HUES6 (cell line): ENCODE data around the gene SNX18.
"Not testable (repeated sequence)": the region's sequence is repeated elsewhere in the genome, so short reads cannot be mapped to it uniquely, and the experiment has no call there.

ENCODE experiments used
- H3K27ac ChIP-seq: 2 replicates; pipeline ENCODE4 v1.7.0; 2013; ENCODE audit warnings: low read depth, mild to moderate bottlenecking, low read length, inconsistent platforms
- H3K27me3 ChIP-seq: 2 replicates; pipeline ENCODE4 v1.6.1; 2013; ENCODE audit warnings: low read length; ENCODE audit not compliant: control insufficient read depth, insufficient read depth
- H3K36me3 ChIP-seq: 2 replicates; pipeline ENCODE4 v1.6.1; 2013; ENCODE audit warnings: low read length; ENCODE audit not compliant: control insufficient read depth, insufficient read depth
- H3K4me1 ChIP-seq: 2 replicates; pipeline ENCODE4 v1.6.1; 2013; ENCODE audit warnings: low read length; ENCODE audit not compliant: control insufficient read depth, insufficient read depth
- H3K4me3 ChIP-seq: 2 replicates; pipeline ENCODE4 v1.5.1; 2013; ENCODE audit warnings: low read depth, low read length
- H3K9ac ChIP-seq: one replicate; pipeline ENCODE4 v1.6.1; 2013; ENCODE audit warnings: mild to moderate bottlenecking, low read length
- H3K9me3 ChIP-seq: 2 replicates; pipeline ENCODE4 v1.6.1; 2013; ENCODE audit warnings: low read depth, low read length; ENCODE audit not compliant: control insufficient read depth, insufficient read depth

SNX18 gene

DNA sequence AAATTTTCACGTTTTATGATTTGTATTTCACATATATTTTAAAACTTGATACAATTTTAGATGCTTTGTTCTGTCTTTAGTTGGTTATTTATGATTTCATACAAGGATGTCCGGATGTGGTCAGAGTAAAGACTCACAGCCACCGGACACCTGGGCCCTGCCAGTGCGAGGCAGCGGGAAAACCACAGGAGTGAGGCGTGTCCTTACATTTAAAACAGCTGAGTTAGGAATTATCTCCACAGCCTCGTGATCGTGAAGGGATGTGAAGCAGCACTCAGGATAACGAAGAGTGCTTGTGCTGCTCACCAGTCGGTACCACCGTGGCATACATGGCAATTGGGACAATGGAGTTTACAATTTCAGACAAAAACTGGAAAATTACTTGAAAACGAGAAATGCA is 14.0 kb downstream of the SNX18 start:
- Histone ChIP-seq H3K27ac (no peak overlapping the region), H3K27me3 (no peaks in the 10 kb centered on the region), H3K4me1 (peaks cover 21% of the 10 kb centered on the region), H3K9me3 (no peaks in the 10 kb centered on the region), H3K36me3 (no peaks in the 10 kb centered on the region), H3K9ac (no peak overlapping the region), H3K4me3 (no peak overlapping the region)

- peak overlapping the region; percentile 3; the same call in 1 of the 2 replicates for H3K4me3 ChIP-seq
- peaks cover 21% of the 10 kb centered on the region for H3K4me1 ChIP-seq
- H3K9ac ChIP-seq, result no peak overlapping the region
- H3K27ac ChIP-seq, result no peak overlapping the region
- H3K9me3 ChIP-seq, result no peaks in the 10 kb centered on the region
- H3K36me3 ChIP-seq, result no peaks in the 10 kb centered on the region
- H3K27me3 ChIP-seq, result no peaks in the 10 kb centered on the region
These were observed 16.1 kb downstream of the SNX18 start for GRCh38 chr5:54533541-54534190.

- Histone ChIP-seq H3K36me3 (no peaks in the 10 kb centered on the region), H3K27me3 (no peaks in the 10 kb centered on the region), H3K27ac (0 out of 2 replicates have a peak overlapping the region, but pooled peaks have one; percentile 10), H3K4me1 (peaks cover 21% of the 10 kb centered on the region), H3K9me3 (no peaks in the 10 kb centered on the region), H3K4me3 (no peak overlapping the region; the same call in 1 of the 2 replicates), H3K9ac (no peak overlapping the region)
These were observed 16.8 kb downstream of the SNX18 start for GRCh38 chr5:54534191-54535004.

GRCh38 chr5:54535149-54535844 is 17.7 kb downstream of the SNX18 start:
- H3K27ac ChIP-seq, result no peak overlapping the region
- H3K36me3 ChIP-seq, result no peaks in the 10 kb centered on the region
- H3K9me3 ChIP-seq, result no peaks in the 10 kb centered on the region
- H3K9ac ChIP-seq, result no peak overlapping the region
- peaks cover 21% of the 10 kb centered on the region for H3K4me1 ChIP-seq
- H3K4me3 ChIP-seq, result no peak overlapping the region
- H3K27me3 ChIP-seq, result no peaks in the 10 kb centered on the region

DNA sequence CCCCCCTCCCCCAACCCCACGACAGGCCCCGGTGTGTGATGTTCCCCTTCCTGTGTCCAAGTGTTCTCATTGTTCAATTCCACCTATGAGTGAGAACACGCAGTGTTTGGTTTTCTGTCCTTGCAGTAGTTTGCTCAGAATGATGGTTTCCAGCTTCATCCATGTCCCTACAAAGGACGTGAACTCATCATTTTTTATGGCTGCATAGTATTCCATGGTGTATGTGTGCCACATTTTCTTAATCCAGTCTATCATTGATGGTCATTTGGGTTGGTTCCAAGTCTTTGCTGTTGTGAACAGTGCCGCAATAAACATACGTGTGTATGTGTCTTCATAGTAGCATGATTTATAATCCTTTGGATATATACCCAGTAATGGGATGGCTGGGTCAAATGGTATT is 18.8 kb downstream of the SNX18 start:
- not testable (repeated sequence) for H3K36me3 ChIP-seq, H3K27ac ChIP-seq, H3K9ac ChIP-seq, H3K4me3 ChIP-seq, H3K9me3 ChIP-seq, H3K27me3 ChIP-seq
- peaks cover 21% of the 10 kb centered on the region for H3K4me1 ChIP-seq

DNA sequence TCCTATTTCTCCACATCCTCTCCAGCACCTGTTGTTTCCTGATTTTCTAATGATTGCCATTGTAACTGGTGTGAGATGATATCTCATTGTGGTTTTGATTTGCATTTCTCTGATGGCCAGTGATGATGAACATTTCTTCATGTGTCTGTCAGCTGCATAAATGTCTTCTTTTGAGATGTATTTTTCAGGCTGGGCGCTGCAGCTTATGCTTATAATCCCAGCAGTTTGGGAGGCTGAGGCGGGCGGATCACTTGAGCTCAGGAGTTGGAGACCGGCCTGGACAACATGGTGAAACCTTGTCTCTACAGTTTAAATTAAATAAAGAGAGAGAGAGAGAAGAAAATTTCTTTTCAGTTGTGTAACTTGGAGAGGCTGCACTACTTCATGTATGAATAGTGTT is 19.3 kb downstream of the SNX18 start:
- H3K36me3 ChIP-seq, H3K9me3 ChIP-seq, H3K27me3 ChIP-seq, H3K27ac ChIP-seq, H3K4me3 ChIP-seq, H3K9ac ChIP-seq: not testable (repeated sequence)
- H3K4me1 ChIP-seq, result peaks cover 16% of the 10 kb centered on the region

DNA sequence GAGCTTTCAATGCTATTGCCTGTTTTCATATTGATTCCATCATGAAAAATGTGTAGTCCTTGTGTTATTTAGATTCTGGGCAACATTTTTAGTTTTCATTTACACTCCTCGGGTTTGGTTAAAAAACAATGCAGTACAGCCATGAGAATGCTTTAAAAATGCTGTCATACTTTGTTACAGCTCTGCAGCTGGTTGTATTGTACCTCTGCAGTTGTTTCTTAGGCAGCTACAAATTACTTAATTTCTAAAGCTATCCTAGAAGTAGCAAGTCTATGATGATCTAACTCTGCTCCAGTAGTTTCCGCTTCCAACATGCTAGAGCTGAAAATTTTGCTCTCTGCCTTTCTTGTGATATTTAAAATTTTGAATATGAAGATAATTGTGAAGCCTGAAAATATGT is 20.2 kb downstream of the SNX18 start:
- Histone ChIP-seq H3K4me3 (no peak overlapping the region), H3K27me3 (no peaks in the 10 kb centered on the region), H3K9me3 (no peaks in the 10 kb centered on the region), H3K9ac (no peak overlapping the region), H3K4me1 (peaks cover 14% of the 10 kb centered on the region), H3K27ac (no peak overlapping the region), H3K36me3 (no peaks in the 10 kb centered on the region)

DNA sequence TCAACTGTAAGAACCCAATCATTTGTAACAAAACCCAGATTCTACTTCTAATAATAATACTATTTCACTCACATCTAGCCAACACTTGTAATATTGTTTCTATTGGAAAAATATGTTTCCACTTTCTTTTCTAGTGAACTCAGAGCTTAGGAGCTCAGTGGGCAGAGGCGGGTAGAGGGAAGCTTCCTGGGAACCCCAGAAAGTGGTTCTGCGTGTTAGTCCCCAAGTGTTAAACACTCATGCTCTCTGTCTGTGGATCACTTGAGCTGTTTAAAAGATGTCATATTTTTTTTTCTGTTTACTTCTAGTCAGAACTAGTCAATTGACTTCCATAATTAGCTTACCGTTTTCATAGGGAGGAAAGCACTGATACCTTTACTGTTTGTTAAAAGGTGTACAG is 20.6 kb downstream of the SNX18 start:
- no peaks in the 10 kb centered on the region for H3K27me3 ChIP-seq
- H3K4me1 ChIP-seq, result peaks cover 14% of the 10 kb centered on the region
- no peak overlapping the region for H3K27ac ChIP-seq
- H3K9me3 ChIP-seq, result no peaks in the 10 kb centered on the region
- no peak overlapping the region for H3K9ac ChIP-seq
- no peak overlapping the region for H3K4me3 ChIP-seq
- H3K36me3 ChIP-seq, result no peaks in the 10 kb centered on the region

- H3K9me3 ChIP-seq, result no peaks in the 10 kb centered on the region
- no peaks in the 10 kb centered on the region for H3K27me3 ChIP-seq
- H3K4me1 ChIP-seq, result peaks cover 7% of the 10 kb centered on the region
- no peak overlapping the region for H3K27ac ChIP-seq
- no peak overlapping the region for H3K9ac ChIP-seq
- no peak overlapping the region for H3K4me3 ChIP-seq
- H3K36me3 ChIP-seq, result no peaks in the 10 kb centered on the region
These were observed 21.4 kb downstream of the SNX18 start for GRCh38 chr5:54539001-54539400.

GRCh38 chr5:54540286-54540685 is 22.7 kb downstream of the SNX18 start:
- H3K4me1 ChIP-seq, result no peaks in the 10 kb centered on the region
- no peak overlapping the region for H3K27ac ChIP-seq
- no peaks in the 10 kb centered on the region for H3K27me3 ChIP-seq
- H3K4me3 ChIP-seq, result no peak overlapping the region
- no peak overlapping the region for H3K9ac ChIP-seq
- no peaks in the 10 kb centered on the region for H3K36me3 ChIP-seq
- no peaks in the 10 kb centered on the region for H3K9me3 ChIP-seq
